ENCODE results near the gene TMEFF2. TPM values are rescaled to one million over a fixed set of nuclear protein-coding genes. Genes with fewer than 3 reads are reported as not detected.

The TMEFF2 gene
- total RNA-seq, 1 donor = 9.4 TPM

DNA sequence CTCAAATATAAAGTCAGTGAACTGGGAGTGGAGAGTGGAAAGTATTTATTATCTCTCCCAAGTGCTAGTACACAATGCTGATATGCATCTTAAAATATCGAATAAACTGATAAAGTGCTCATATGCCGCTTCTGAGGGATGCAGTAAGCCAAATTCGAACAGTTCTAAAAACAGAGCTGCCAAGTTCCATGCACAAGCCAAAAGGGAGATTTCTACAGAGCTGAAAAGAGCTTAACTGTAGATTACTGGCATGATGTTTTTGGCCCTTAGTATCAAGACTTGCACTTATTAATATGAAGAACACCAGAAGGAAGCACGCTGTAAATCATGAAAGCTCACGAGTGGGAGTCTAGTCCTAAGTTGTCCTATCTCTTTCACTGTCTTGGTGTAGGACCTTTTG lies 7.9 kb downstream of the TMEFF2 start:
- DNase-seq (ENCODE audit: low read depth) = no peak
- TF ChIP-seq, protein P1, sequence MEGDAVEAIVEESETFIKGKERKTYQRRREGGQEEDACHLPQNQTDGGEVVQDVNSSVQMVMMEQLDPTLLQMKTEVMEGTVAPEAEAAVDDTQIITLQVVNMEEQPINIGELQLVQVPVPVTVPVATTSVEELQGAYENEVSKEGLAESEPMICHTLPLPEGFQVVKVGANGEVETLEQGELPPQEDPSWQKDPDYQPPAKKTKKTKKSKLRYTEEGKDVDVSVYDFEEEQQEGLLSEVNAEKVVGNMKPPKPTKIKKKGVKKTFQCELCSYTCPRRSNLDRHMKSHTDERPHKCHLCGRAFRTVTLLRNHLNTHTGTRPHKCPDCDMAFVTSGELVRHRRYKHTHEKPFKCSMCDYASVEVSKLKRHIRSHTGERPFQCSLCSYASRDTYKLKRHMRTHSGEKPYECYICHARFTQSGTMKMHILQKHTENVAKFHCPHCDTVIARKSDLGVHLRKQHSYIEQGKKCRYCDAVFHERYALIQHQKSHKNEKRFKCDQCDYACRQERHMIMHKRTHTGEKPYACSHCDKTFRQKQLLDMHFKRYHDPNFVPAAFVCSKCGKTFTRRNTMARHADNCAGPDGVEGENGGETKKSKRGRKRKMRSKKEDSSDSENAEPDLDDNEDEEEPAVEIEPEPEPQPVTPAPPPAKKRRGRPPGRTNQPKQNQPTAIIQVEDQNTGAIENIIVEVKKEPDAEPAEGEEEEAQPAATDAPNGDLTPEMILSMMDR (IDR thresholded peaks at IDR 0.05; ENCODE audit: insufficient read depth, low read length) = no peak
- no peak overlapping the region for H3K4me3 ChIP-seq (ENCODE audit: low read depth, low read length)

GRCh38 chr2:192184349-192184748 lies 10.4 kb downstream of the TMEFF2 start:
- no peak overlapping the region for H3K4me3 ChIP-seq (ENCODE audit: low read depth, low read length)
- no peak for DNase-seq (ENCODE audit: low read depth)
- TF ChIP-seq, protein P1 (IDR thresholded peaks at IDR 0.05; ENCODE audit: insufficient read depth, low read length) = no peak

DNA sequence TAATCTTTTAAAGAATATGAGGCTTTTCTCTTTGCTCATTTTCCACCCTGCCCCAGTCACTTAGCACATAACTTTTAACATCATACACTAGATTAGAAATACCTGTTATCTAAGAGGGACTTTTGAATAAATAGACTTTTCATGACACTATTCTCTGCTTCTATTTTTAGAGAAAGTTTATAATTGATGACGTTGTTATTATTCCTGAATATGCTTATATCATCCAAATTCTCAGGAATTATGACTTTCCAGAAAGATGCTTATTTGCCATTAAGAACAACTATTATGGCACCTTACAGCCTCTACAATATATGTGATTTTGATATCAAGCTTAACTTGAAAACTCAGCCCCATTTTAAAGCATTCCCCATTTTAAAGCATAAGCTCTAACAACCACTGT lies 11.4 kb downstream of the TMEFF2 start:
- H3K4me3 ChIP-seq (ENCODE audit: low read depth, low read length) = no peak overlapping the region
- DNase-seq (ENCODE audit: low read depth) = no peak
- TF ChIP-seq, protein P1 (IDR thresholded peaks at IDR 0.05; ENCODE audit: insufficient read depth, low read length) = no peak

DNA sequence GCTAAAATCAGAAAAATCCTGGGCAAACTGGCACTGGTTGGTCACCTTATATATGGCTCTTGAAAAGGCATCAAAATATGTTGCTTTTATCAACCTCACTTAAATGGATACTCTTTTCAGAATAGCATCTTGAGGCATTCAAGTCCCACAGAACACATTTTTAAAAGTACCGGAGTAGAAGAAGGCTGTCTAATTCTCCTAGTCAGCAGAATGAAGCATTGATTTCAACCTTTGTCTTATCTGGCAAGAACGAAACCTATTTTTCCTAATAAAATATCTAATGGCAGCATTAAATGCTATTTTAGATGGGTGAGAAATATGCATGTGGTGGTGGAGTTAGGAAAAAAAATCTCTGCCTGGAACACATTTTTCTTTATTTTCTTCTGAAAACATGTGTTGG lies 27.8 kb downstream of the TMEFF2 start:
- TF ChIP-seq, protein P1 (IDR thresholded peaks at IDR 0.05; ENCODE audit: insufficient read depth, low read length) = no peak
- DNase-seq (ENCODE audit: low read depth) = no peak
- no peak overlapping the region for H3K4me3 ChIP-seq (ENCODE audit: low read depth, low read length)

GRCh38 chr2:192165842-192166241 lies 28.9 kb downstream of the TMEFF2 start:
- DNase-seq (ENCODE audit: low read depth) = no peak
- no peak overlapping the region for H3K4me3 ChIP-seq (ENCODE audit: low read depth, low read length)
- TF ChIP-seq, protein P1 (IDR thresholded peaks at IDR 0.05; ENCODE audit: insufficient read depth, low read length) = no peak

GRCh38 chr2:192162392-192163042 lies 32.2 kb downstream of the TMEFF2 start:
- peak; percentile 90 for DNase-seq (ENCODE audit: low read depth)
- TF ChIP-seq, protein P1 (IDR thresholded peaks at IDR 0.05; ENCODE audit: insufficient read depth, low read length) = peak; percentile 93
- H3K4me3 ChIP-seq (ENCODE audit: low read depth, low read length) = no peak overlapping the region
